ENCODE measurements around the gene RBBP7.

Gene RBBP7

DNA sequence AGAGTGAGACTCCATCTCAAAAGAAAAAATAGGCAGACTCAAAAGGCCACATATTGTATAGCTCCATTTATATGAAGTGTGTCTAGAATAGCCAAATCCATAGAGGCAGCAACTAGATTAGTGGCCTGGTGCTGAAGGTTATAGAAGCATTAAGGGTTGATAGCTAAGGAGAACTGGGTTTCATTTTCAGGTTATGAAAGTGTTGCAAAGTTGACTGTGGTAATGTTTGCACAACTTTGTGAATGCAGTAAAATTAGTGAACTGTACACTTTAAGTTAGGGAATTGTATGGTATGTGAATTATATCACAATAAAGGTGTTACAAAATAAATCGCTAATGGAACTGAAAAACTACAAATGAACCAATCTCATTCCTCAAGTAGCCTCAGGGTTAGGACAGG, 55.6 kb downstream of the RBBP7 start:
- no peak overlapping the region for H3K4me3 ChIP-seq (ENCODE audit: low read depth, low read length)
- DNase-seq (ENCODE audit: low read depth, low spot score), result no peak
- CTCF ChIA-PET, result interaction anchor here (1.6 kb wide), 1 partner anchor 11 kb away, joined by 4 read pairs; no protein-coding TSS in a partner anchor
- POLR2A ChIA-PET, result no interaction called here
- TF ChIP-seq, protein P1, sequence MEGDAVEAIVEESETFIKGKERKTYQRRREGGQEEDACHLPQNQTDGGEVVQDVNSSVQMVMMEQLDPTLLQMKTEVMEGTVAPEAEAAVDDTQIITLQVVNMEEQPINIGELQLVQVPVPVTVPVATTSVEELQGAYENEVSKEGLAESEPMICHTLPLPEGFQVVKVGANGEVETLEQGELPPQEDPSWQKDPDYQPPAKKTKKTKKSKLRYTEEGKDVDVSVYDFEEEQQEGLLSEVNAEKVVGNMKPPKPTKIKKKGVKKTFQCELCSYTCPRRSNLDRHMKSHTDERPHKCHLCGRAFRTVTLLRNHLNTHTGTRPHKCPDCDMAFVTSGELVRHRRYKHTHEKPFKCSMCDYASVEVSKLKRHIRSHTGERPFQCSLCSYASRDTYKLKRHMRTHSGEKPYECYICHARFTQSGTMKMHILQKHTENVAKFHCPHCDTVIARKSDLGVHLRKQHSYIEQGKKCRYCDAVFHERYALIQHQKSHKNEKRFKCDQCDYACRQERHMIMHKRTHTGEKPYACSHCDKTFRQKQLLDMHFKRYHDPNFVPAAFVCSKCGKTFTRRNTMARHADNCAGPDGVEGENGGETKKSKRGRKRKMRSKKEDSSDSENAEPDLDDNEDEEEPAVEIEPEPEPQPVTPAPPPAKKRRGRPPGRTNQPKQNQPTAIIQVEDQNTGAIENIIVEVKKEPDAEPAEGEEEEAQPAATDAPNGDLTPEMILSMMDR (IDR thresholded peaks at IDR 0.05; ENCODE audit: insufficient read depth, low read length, missing control alignments), result no peak

DNA sequence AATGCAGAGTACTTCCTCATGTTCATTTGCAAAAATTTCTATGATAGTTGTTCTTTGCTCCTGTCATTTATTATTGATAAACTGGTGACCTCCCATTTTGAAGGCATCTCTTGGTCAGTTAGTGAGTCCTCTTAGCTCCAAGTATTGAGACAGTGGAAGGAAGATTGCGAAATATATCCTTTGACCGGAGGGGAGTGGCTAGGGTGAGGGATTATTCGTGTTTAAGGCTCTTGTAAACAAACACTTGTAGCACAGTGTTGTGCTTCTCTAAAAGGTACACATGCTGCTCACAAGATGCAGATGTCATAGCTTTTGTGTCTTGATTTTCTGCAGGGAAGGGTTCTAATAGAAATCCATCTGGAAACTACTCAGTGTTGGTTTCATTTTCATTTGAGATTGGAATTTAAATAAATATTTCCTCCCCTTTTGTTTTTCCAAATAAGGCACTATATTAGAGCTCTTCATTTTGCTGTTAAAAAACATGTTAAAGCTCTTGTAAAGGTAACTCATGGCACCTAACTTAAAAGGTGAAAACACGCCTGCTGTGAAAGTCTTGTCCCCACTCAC, 62.1 kb downstream of the RBBP7 start:
- DNase-seq (ENCODE audit: low read depth, low spot score), result no peak
- POLR2A ChIA-PET, result no interaction called here
- TF ChIP-seq, protein P1 (IDR thresholded peaks at IDR 0.05; ENCODE audit: insufficient read depth, low read length, missing control alignments), result no peak
- H3K4me3 ChIP-seq (ENCODE audit: low read depth, low read length), result peak overlapping the region; percentile 41
- CTCF ChIA-PET, result interaction anchor here (0.7 to 1.7 kb wide), 3 partner anchors 9 to 239 kb away, joined by 3 to 4 read pairs (median 4); no protein-coding TSS in a partner anchor

DNA sequence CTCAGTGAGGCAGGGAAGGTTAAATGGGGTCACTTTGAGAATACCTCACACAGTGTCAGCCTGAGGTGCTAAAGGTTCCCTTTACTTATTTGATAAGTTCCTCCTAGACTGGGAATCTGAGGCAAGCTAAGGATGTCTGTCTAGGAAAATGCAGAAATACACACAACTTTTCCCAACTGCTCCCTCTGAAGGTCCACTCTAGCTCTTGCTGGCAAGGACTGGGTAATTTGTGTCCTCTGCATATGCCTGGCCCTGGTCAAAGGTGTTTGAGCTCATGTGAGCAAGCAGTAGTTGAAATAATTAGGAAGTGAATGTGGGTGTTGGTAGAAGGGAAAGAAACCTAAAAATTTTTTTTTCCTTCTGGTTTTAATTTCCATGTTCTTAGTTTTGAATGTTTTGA, 62.6 kb downstream of the RBBP7 start:
- H3K4me3 ChIP-seq (ENCODE audit: low read depth, low read length), result no peak overlapping the region
- ChIA-PET CTCF (interaction anchor here (0.7 to 1.7 kb wide), 3 partner anchors 8 to 239 kb away, joined by 3 to 4 read pairs (median 4); no protein-coding TSS in a partner anchor), POLR2A (interaction anchor here (0.5 kb wide), 1 partner anchor 20 kb away, joined by 4 read pairs; no protein-coding TSS in a partner anchor)
- TF ChIP-seq, protein P1 (IDR thresholded peaks at IDR 0.05; ENCODE audit: insufficient read depth, low read length, missing control alignments), result no peak
- DNase-seq (ENCODE audit: low read depth, low spot score), result no peak

DNA sequence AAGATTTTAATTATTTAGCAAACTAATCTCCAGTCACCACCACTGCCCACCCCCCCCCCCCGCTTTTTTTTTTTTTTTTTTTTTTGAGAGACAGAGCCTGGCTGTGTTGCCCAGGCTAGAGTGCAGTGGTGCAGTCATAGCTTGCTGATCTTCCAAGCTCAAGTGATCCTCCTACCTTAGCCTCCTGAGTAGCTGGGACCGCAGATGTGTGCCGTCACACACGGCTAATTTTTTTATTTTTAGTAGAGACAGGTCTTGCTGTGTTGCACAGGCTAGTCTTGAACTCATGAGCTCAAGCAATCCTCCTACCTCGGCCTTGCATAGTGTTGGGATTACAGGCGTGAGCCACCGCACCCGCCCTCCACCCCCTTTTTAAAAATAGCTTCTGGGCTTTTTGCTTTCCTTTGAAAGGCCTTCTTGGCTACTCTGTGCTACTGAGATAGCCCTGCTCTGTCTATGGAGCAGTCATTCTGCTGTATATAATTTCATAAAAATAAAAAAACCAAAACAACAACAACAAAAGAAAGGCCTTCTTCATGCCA, 65.2 kb downstream of the RBBP7 start:
- TF ChIP-seq, protein P1 (IDR thresholded peaks at IDR 0.05; ENCODE audit: insufficient read depth, low read length, missing control alignments), result no peak
- H3K4me3 ChIP-seq (ENCODE audit: low read depth, low read length), result no peak overlapping the region
- no peak for DNase-seq (ENCODE audit: low read depth, low spot score)
- POLR2A ChIA-PET, result no interaction called here
- CTCF ChIA-PET, result no interaction called here

DNA sequence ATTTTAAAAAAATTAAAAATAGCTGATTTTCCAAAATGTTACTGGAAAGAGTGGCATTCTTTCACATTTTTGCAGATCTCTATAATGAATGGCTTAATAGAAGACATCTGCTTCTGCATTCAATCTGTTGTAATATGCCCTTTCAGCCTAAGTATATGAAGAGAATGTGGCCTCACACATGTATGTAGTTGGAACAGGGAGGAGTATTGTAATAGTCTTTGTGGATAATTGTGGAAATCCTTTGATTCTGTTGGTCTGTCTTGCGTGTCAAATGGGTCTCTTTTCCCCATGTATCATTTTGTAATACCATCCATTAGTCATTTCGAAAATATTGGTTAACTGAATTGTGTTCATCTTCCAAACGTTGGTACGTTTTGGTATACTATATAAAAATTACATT, 72.3 kb downstream of the RBBP7 start:
- POLR2A ChIA-PET, result no interaction called here

DNA sequence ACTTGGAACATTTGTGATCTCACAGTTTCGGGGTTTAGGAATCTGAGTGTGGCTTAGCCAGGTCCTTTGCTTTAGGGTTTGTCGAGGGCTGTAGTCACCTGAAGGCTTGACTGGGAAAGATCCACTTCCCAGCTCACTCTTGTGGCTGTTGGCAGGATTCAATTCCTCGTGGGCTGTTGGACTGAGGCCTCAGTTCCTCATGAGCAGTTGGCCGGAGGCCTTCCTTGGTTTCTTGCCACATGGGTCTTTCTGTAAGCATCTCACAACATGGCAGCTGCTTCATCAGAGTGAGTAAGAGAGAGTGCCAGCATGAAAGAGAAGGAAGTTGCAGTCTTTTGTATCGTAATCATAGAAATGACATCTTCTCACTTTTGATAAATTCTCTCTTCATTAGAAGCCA, 72.8 kb downstream of the RBBP7 start:
- DNase-seq (ENCODE audit: low read depth, low spot score), result no peak
- POLR2A ChIA-PET, result no interaction called here
- CTCF ChIA-PET, result no interaction called here
- TF ChIP-seq, protein P1 (IDR thresholded peaks at IDR 0.05; ENCODE audit: insufficient read depth, low read length, missing control alignments), result no peak
- no peak overlapping the region for H3K4me3 ChIP-seq (ENCODE audit: low read depth, low read length)

More for the DNA sequence above, 72.3 kb downstream of the RBBP7 start:
- CTCF ChIA-PET, result interaction anchor here (0.6 kb wide), 1 partner anchor 23 kb away, joined by 3 read pairs; no protein-coding TSS in a partner anchor
- no peak overlapping the region for H3K4me3 ChIP-seq (ENCODE audit: low read depth, low read length)
- DNase-seq (ENCODE audit: low read depth, low spot score), result no peak
- TF ChIP-seq, protein P1 (IDR thresholded peaks at IDR 0.05; ENCODE audit: insufficient read depth, low read length, missing control alignments), result no peak

Data from AG04449 (cell line).